Mammary epithelial cell (primary cell): Measurements from ENCODE around the gene TUBA3C.

Experiments
- EZH2 ChIP-seq: IDR thresholded peaks from 2 replicates; pipeline ENCODE4 v1.6.1; 2012; ENCODE audit warnings: low read length, inconsistent platforms, borderline replicate concordance
- TF ChIP-seq, protein P1 (sequence below), 2 donors: IDR thresholded peaks in 1 of 2; conservative IDR thresholded peaks in 1 of 2; 2 replicates each; pipeline ENCODE4 v1.5.1; 2011 to 2012; ENCODE audit warnings: inconsistent platforms in 2 of 2, low read length in 2 of 2, mild to moderate bottlenecking in 2 of 2, control low read depth in 1 of 2, low read depth in 1 of 2; ENCODE audit not compliant: insufficient read depth in 1 of 2; ENCODE audit errors: extremely low read depth in 1 of 2

DNA sequence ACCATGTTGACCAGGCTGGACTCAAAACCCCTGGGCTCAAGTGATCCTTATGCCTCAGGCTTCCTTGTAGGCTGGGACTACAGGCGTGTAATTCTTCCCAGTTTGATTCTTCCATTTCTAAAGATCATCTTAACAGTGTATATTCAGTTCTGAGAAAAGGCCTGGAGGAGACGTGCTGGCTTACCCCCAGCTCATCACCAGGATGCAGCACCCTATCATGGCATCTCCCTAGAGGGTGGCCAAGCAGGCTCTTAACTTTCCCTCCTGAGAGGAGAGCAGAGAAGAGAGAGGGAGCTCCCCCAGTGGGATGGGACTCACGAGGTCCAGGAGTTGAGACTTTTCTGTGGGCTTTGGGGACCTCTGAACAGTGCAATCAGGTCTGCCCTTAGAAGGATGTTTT is 2.1 kb upstream of the TUBA3C start:
- TF ChIP-seq, protein P1, sequence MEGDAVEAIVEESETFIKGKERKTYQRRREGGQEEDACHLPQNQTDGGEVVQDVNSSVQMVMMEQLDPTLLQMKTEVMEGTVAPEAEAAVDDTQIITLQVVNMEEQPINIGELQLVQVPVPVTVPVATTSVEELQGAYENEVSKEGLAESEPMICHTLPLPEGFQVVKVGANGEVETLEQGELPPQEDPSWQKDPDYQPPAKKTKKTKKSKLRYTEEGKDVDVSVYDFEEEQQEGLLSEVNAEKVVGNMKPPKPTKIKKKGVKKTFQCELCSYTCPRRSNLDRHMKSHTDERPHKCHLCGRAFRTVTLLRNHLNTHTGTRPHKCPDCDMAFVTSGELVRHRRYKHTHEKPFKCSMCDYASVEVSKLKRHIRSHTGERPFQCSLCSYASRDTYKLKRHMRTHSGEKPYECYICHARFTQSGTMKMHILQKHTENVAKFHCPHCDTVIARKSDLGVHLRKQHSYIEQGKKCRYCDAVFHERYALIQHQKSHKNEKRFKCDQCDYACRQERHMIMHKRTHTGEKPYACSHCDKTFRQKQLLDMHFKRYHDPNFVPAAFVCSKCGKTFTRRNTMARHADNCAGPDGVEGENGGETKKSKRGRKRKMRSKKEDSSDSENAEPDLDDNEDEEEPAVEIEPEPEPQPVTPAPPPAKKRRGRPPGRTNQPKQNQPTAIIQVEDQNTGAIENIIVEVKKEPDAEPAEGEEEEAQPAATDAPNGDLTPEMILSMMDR (conservative IDR thresholded peaks at IDR 0.05 in 1 of 2, IDR thresholded peaks at IDR 0.05 in 1 of 2; ENCODE audit: extremely low read depth in 1 of 2, insufficient read depth in 1 of 2, low read depth in 1 of 2, low read length in 2 of 2): no peak
- no peak for TF ChIP-seq EZH2
